Activated CD4-positive, alpha-beta memory T cell treated with anti-CD3 and anti-CD28 coated beads, Interleukin-2, amount 10 ng/mL, durations not matched to agents 7 days and 5 days (primary cell): Measurements from ENCODE around the gene GNAQ. TPM values are rescaled to one million over a fixed set of nuclear protein-coding genes. Genes with fewer than 3 reads are reported as not detected.

ENCODE experiments used
- CTCF ChIA-PET: fragments of 350-600 bp; sonication (Branson Sonifier 250); formaldehyde crosslinking; loops from one replicate; lab custom pipeline; 2021; ENCODE audit warnings: antibody characterized with exemption, inconsistent platforms; lab: Charles Lee
- POLR2A ChIA-PET: fragments of 350-600 bp; sonication (Branson Sonifier 250); formaldehyde crosslinking; loops from one replicate; lab custom pipeline; 2021; ENCODE audit warnings: antibody characterized with exemption; lab: Charles Lee
- DNase-seq: peaks from one replicate; pipeline ENCODE4 v3.0.0-alpha.2; 2020
- H3K27ac Mint-ChIP-seq: one replicate; pipeline ENCODE4 v1.8.0; 2021; ENCODE audit warnings: mild to moderate bottlenecking, mixed read lengths
- H3K27me3 Mint-ChIP-seq: one replicate; pipeline ENCODE4 v1.8.0; 2021; ENCODE audit warnings: mixed read lengths
- H3K36me3 Mint-ChIP-seq: one replicate; pipeline ENCODE4 v1.8.0; 2021; ENCODE audit warnings: low read depth, mixed read lengths
- H3K4me1 Mint-ChIP-seq: one replicate; pipeline ENCODE4 v1.8.0; 2021; ENCODE audit warnings: mixed read lengths
- H3K4me3 Mint-ChIP-seq: one replicate; pipeline ENCODE4 v1.8.0; 2021; ENCODE audit warnings: mild to moderate bottlenecking, mixed read lengths
- H3K9me3 Mint-ChIP-seq: one replicate; pipeline ENCODE4 v1.8.0; 2021; ENCODE audit warnings: mixed read lengths
- total RNA-seq, 2 experiments: library from RNA; stranded (reverse); gene quantifications; one replicate each; pipeline ENCODE4 v1.2.3, GENCODE V29; 2021

Gene GNAQ
- total RNA-seq, 2 experiments from 2014 or later = 28.0 to 28.8 TPM

- Mint-ChIP-seq H3K27ac (no peak overlapping the region), H3K4me1 (peaks cover 17% of the 10 kb centered on the region), H3K27me3 (no peaks in the 10 kb centered on the region), H3K36me3 (no peaks in the 10 kb centered on the region), H3K4me3 (no peak overlapping the region), H3K9me3 (no peaks in the 10 kb centered on the region)
- no peak for DNase-seq
- ChIA-PET CTCF (no interaction called here), POLR2A (no interaction called here)
These were observed 183.2 kb downstream of the GNAQ start for GRCh38 chr9:77848404-77848803.

GRCh38 chr9:77847626-77848025 lies 184.0 kb downstream of the GNAQ start:
- H3K27me3 Mint-ChIP-seq = no peaks in the 10 kb centered on the region
- no peaks in the 10 kb centered on the region for H3K36me3 Mint-ChIP-seq
- ChIA-PET CTCF (no interaction called here), POLR2A (no interaction called here)
- H3K9me3 Mint-ChIP-seq = no peaks in the 10 kb centered on the region
- H3K4me3 Mint-ChIP-seq = no peak overlapping the region
- peaks cover 17% of the 10 kb centered on the region for H3K4me1 Mint-ChIP-seq
- no peak for DNase-seq
- H3K27ac Mint-ChIP-seq = no peak overlapping the region

DNA sequence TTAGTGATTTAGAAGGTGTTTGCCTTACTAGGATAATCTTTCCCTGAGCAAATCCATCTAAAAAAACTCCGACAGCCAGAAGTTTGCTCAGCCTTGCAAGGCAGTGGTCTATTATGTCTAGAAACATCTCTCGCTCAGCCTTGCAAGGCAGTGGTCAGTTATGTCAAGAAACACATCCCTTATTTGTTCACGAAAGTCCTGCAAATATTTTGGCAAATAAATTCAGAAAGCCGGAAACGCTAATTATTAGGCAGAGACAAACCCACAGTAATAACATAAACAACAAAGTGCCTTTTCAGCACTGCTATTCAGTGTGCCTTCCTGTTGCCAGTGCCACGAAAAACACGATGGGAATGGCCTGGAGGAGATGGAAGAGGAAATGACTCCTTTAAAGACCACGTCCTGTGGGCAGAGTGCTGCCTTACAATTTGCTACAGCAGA lies 184.5 kb downstream of the GNAQ start:
- Mint-ChIP-seq H3K27me3 (no peaks in the 10 kb centered on the region), H3K36me3 (no peaks in the 10 kb centered on the region), H3K4me1 (peaks cover 19% of the 10 kb centered on the region), H3K27ac (no peak overlapping the region), H3K9me3 (no peaks in the 10 kb centered on the region), H3K4me3 (no peak overlapping the region)
- ChIA-PET CTCF (no interaction called here), POLR2A (no interaction called here)
- no peak for DNase-seq

GRCh38 chr9:77844415-77844814 lies 187.2 kb downstream of the GNAQ start:
- H3K9me3 Mint-ChIP-seq = no peaks in the 10 kb centered on the region
- H3K36me3 Mint-ChIP-seq = no peaks in the 10 kb centered on the region
- H3K27ac Mint-ChIP-seq = no peak overlapping the region
- ChIA-PET POLR2A (no interaction called here), CTCF (no interaction called here)
- H3K4me1 Mint-ChIP-seq = peaks cover 22% of the 10 kb centered on the region
- H3K4me3 Mint-ChIP-seq = no peak overlapping the region
- DNase-seq = no peak
- no peaks in the 10 kb centered on the region for H3K27me3 Mint-ChIP-seq

DNA sequence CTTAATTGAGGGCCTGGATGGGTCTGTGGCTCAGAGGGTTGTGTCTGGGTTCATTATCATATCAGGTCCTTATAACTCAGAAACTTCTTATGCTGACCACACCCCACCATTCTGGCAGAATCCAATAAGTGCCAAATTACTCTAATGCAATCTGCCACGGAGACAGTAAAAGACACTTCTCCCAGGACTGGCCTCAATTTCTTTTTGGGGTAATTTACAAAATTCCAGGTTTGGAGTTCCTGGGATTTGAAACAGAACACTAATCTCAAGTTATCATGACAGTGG lies 187.8 kb downstream of the GNAQ start:
- Mint-ChIP-seq H3K9me3 (no peaks in the 10 kb centered on the region), H3K36me3 (no peaks in the 10 kb centered on the region), H3K27me3 (no peaks in the 10 kb centered on the region), H3K4me3 (no peak overlapping the region), H3K27ac (no peak overlapping the region), H3K4me1 (peaks cover 22% of the 10 kb centered on the region)
- POLR2A ChIA-PET = no interaction called here
- DNase-seq = no peak
- CTCF ChIA-PET = no interaction called here

- Mint-ChIP-seq H3K4me3 (no peak overlapping the region), H3K9me3 (no peaks in the 10 kb centered on the region), H3K36me3 (no peaks in the 10 kb centered on the region), H3K4me1 (peaks cover 22% of the 10 kb centered on the region), H3K27ac (no peak overlapping the region), H3K27me3 (no peaks in the 10 kb centered on the region)
- ChIA-PET POLR2A (no interaction called here), CTCF (no interaction called here)
- no peak for DNase-seq
These were observed 188.3 kb downstream of the GNAQ start for GRCh38 chr9:77843076-77843870.

- H3K9me3 Mint-ChIP-seq = no peaks in the 10 kb centered on the region
- H3K27me3 Mint-ChIP-seq = no peaks in the 10 kb centered on the region
- no peak for DNase-seq
- CTCF ChIA-PET = interaction anchor here (0.7 to 2.0 kb wide), 11 partner anchors 10 to 386 kb away, joined by 3 to 8 read pairs (median 4); no protein-coding TSS in a partner anchor
- POLR2A ChIA-PET = no interaction called here
- H3K4me3 Mint-ChIP-seq = no peak overlapping the region
- no peak overlapping the region for H3K27ac Mint-ChIP-seq
- peaks cover 8% of the 10 kb centered on the region for H3K4me1 Mint-ChIP-seq
- no peaks in the 10 kb centered on the region for H3K36me3 Mint-ChIP-seq
These were observed 189.7 kb downstream of the GNAQ start for GRCh38 chr9:77841739-77842386.

- Mint-ChIP-seq H3K4me1 (peaks cover 6% of the 10 kb centered on the region), H3K9me3 (no peaks in the 10 kb centered on the region), H3K4me3 (no peak overlapping the region), H3K36me3 (no peaks in the 10 kb centered on the region), H3K27me3 (no peaks in the 10 kb centered on the region), H3K27ac (no peak overlapping the region)
- ChIA-PET POLR2A (no interaction called here), CTCF (interaction anchor here (1.3 kb wide), 1 partner anchor 196 kb away, joined by 4 read pairs; no protein-coding TSS in a partner anchor)
- no peak for DNase-seq
These were observed 192.0 kb downstream of the GNAQ start for GRCh38 chr9:77839459-77840140.

GRCh38 chr9:77838986-77839385 lies 192.6 kb downstream of the GNAQ start:
- Mint-ChIP-seq H3K4me3 (no peak overlapping the region), H3K9me3 (no peaks in the 10 kb centered on the region), H3K27me3 (no peaks in the 10 kb centered on the region), H3K36me3 (no peaks in the 10 kb centered on the region), H3K27ac (no peak overlapping the region), H3K4me1 (peaks cover 6% of the 10 kb centered on the region)
- CTCF ChIA-PET = interaction anchor here (1.3 kb wide), 1 partner anchor 196 kb away, joined by 4 read pairs; no protein-coding TSS in a partner anchor
- POLR2A ChIA-PET = no interaction called here
- no peak for DNase-seq

GRCh38 chr9:77834898-77835488 lies 196.6 kb downstream of the GNAQ start:
- CTCF ChIA-PET = no interaction called here
- no peaks in the 10 kb centered on the region for H3K9me3 Mint-ChIP-seq
- no peaks in the 10 kb centered on the region for H3K36me3 Mint-ChIP-seq
- H3K27ac Mint-ChIP-seq = no peak overlapping the region
- POLR2A ChIA-PET = no interaction called here
- H3K4me3 Mint-ChIP-seq = no peak overlapping the region
- H3K4me1 Mint-ChIP-seq = peaks cover 3% of the 10 kb centered on the region
- H3K27me3 Mint-ChIP-seq = no peaks in the 10 kb centered on the region
- DNase-seq = no peak

DNA sequence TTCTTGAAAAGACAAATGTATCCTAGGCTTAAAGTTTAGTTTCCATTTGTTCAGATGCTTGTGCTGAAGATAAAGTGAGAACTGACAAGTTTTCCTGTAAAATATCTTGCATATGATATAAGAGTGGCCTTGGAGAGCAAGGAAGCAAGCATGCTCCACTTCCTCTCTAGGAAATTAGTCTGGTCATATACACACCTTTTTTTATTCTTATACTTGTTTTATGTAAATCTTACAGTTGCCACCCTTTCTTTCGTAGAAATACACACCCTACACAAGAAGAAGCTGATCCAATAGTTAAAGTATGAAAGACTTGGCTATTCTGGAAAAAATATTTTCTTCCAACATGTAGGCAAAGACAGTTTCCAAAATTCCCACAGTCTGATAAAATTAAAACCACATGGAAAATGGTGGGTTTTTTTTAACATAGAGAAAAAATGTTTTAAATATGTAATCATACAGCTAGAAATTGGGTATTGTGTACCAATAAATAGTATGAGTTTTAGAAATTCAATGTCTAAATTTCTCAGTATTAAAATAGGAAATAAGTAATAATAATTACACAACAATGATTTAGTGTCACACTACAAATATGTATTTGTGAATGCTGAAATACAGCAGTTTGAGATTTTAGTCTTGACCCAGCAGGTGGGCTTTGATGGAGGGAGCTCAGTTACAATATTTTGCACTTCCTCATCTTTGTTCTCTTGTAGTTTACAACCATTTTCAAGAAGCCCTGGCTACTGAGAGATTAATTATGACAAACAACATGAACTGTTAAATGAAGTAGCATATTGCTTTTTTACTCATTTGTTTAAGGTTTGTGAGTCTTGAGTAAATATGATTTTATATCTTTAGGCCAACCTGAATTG lies 197.8 kb downstream of the GNAQ start:
- Mint-ChIP-seq H3K27ac (no peak overlapping the region), H3K4me3 (no peak overlapping the region), H3K9me3 (no peaks in the 10 kb centered on the region), H3K36me3 (no peaks in the 10 kb centered on the region), H3K27me3 (no peaks in the 10 kb centered on the region), H3K4me1 (peaks cover 3% of the 10 kb centered on the region)
- ChIA-PET CTCF (no interaction called here), POLR2A (no interaction called here)
- no peak for DNase-seq

- Mint-ChIP-seq H3K4me1 (peaks cover 8% of the 10 kb centered on the region), H3K36me3 (no peaks in the 10 kb centered on the region), H3K27me3 (no peaks in the 10 kb centered on the region), H3K4me3 (no peak overlapping the region), H3K9me3 (no peaks in the 10 kb centered on the region), H3K27ac (no peak overlapping the region)
- CTCF ChIA-PET = no interaction called here
- POLR2A ChIA-PET = no interaction called here
- no peak for DNase-seq
These were observed 199.0 kb downstream of the GNAQ start for GRCh38 chr9:77832639-77833038.
